HG03460 (cell line): ENCODE data around the gene PALB2.
A peak's percentile ranks its signal among the peaks of the same experiment; 100 is the strongest.
"Not testable (repeated sequence)": the region's sequence is repeated elsewhere in the genome, so short reads cannot be mapped to it uniquely, and the experiment has no call there.

ENCODE experiments used
- ATAC-seq: cut with Tn5 transposase; IDR thresholded peaks from one replicate; pipeline ENCODE4 v1.9.1; 2021; ENCODE audit not compliant: unreplicated experiment

The PALB2 gene

DNA sequence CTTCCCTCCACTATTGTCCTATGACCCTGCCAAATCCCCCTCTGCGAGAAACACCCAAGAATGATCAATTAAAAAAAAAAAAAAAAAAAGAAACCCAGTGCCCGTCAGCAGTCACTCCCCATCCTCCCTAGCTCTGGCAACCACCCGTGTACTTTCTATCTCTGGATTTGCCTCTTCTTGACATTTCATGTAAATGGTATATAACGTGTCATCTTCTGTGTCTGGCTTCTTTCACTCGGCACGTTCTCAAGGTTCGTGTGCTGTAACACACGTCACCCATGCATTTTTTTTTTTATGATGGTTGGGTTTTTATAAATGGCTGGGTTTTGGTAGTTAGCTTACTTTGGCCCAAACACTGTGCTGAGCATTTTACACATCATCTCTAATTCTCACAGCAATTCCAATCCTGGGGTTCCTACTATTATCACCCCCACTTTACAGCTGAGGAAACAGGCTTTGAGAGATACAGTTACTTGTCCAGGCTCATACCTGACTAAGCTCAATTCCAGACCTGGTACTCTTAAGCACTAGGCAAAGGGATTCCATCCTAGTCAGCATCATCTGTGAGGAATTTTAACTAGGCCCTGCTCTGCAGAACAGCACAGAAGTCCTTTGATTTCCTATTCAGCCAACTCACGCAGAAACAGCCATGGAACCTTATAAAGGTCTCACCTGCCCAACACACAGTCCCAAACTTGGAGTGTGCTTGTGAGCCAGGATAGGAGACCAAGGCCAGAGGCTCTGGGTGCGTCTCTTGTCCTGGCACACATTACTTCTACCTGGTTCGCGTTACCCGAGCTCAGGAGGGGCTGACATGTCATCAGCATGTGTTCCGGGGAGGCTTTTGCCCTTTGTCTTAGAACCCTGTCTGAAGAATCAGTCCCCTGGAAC, 56.7 kb downstream of the PALB2 start:
- no peak for ATAC-seq

- not testable (repeated sequence) for ATAC-seq
Measured at GRCh38 chr16:23583271-23583670, 57.8 kb downstream of the PALB2 start.

- ATAC-seq = no peak
Measured at GRCh38 chr16:23581764-23582163, 59.3 kb downstream of the PALB2 start.

GRCh38 chr16:23580391-23580790, 60.7 kb downstream of the PALB2 start:
- no peak for ATAC-seq

GRCh38 chr16:23579371-23579770, 61.7 kb downstream of the PALB2 start:
- ATAC-seq = no peak

- ATAC-seq = no peak
Measured at GRCh38 chr16:23578101-23578830, 62.8 kb downstream of the PALB2 start.

GRCh38 chr16:23577493-23577892, 63.6 kb downstream of the PALB2 start:
- no peak for ATAC-seq

- no peak for ATAC-seq
Measured at GRCh38 chr16:23575834-23576233, 65.3 kb downstream of the PALB2 start.

DNA sequence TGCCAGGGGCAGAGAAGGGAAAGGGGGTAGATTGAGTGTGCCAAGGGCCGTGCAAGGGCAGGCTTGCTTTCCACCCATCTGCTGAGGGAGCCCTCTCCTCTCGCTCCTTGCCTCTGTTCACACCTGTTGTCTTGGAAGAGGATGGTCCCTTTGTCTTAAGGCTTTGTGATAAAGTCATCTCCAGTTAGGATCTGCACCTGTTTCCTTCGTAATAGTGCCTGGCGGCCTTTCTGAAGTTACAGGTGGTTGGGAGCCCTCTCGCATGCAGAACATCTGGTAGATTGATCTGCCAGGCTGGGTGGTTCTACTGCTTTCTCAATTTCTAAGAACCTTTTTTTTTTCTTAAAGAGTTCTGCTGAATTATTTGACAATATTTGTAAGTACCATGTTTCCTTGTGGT, 67.3 kb downstream of the PALB2 start:
- no peak for ATAC-seq

GRCh38 chr16:23572394-23572793, 68.7 kb downstream of the PALB2 start:
- no peak for ATAC-seq

DNA sequence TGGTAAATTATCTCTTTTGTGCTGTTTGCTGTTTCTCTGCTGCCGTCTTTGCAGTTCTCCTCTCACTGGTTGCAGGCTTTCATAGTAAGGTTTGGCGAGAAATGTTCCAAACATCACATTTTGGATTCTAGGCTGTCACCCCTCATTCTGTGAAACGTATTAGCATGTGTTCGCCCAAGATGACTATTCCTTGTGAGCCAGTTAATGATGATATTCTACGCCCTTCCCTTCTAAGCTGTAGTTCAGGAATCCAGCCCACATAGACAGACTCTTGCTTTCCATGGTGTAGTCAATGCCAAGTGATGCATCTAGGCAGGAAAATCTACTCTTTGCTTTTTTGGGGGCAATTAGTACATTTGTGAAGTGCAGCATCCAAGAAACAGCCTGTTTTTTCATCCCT, 69.2 kb downstream of the PALB2 start:
- no peak for ATAC-seq

DNA sequence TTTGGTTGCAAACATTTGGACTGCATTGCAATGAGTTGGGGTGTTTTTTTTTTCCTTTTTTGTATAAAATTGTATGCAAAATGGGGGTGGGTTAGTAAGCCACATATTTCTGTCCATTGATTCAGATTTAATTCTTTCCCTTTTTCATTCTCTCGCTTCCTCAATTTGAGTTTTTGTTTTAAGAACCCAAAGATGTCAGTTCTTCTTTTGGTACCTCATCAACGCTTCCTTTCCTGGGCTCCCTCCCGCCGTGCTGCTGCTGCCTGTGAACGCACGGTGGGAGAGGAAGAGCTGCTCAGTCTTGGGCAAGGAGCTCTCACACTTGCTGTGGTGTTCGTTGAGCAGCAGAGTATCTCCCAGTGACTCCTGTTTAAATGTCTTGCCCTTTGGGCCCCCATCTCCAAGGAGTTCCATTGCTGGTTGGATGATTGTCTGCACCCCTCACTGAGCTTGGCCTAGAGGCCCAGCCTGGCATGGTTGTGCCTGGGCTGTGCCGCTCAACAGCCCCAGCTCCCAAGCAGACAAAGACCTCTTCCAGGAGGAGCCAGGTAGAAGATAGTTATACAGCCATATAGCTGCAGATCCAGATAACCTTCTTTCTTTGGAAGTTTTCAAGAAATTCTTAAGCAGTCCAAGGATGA, 70.0 kb downstream of the PALB2 start:
- no peak for ATAC-seq

DNA sequence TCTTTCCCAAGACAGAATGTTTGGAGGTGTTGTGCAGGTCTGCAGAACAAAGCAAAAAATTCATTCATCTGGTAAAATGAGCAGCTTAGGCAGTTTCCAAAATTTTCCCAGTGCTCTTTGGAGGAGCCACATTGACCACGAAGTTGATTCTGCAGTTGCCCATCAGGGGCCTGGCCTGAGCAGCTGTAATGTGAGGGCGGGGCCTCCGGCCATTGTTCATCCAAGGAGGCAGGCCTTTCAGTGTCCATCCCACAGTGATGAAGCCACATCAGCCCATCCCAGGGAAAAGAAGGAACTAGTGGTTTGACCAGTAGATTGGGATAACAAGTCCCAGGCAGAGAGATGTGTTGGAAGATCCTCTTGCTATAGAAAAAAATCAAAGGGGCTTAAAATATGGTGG, 73.5 kb downstream of the PALB2 start:
- ATAC-seq = no peak

DNA sequence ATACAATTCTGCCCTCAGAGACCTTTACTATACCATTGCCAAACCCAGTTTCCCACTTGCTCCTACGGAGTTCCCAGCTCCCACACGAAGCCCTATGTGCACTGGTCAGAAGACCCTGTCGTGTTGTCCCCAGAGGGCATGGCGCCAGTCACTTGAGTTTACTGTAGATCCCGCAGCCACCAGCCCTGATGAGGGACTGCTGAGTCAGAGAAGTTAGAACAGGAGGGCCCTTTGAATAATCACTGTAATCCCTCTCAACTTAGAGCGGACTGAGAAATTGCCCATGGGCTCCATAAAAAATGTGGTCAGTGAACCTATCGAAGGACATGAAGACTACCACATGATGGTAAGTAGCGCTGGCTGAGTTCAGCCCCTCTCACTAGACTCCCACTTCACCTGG, 74.4 kb downstream of the PALB2 start:
- no peak for ATAC-seq

GRCh38 chr16:23564575-23565363, 76.3 kb downstream of the PALB2 start:
- no peak for ATAC-seq

GRCh38 chr16:23563186-23563585, 77.9 kb downstream of the PALB2 start:
- no peak for ATAC-seq

DNA sequence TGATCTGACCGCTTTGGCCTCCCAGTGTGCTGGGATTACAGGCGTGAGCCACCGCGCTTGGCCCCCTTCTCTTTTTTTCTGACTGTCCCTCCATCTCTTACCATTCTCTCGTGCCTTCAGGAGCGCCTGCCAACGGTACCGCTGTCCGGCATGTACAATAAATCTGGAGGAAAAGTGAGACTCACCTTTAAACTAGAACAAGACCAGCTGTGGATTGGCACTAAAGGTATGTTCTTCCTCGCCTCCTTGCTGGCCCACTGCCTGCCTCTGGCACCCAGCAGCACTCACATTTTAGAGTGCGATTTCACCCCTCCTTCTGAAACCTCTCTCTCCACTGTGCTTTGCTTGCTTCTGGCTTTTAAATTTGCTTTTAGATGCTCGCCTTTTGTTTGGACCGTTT, 78.6 kb downstream of the PALB2 start:
- no peak for ATAC-seq

- no peak for ATAC-seq
Measured at GRCh38 chr16:23561586-23561985, 79.5 kb downstream of the PALB2 start.

DNA sequence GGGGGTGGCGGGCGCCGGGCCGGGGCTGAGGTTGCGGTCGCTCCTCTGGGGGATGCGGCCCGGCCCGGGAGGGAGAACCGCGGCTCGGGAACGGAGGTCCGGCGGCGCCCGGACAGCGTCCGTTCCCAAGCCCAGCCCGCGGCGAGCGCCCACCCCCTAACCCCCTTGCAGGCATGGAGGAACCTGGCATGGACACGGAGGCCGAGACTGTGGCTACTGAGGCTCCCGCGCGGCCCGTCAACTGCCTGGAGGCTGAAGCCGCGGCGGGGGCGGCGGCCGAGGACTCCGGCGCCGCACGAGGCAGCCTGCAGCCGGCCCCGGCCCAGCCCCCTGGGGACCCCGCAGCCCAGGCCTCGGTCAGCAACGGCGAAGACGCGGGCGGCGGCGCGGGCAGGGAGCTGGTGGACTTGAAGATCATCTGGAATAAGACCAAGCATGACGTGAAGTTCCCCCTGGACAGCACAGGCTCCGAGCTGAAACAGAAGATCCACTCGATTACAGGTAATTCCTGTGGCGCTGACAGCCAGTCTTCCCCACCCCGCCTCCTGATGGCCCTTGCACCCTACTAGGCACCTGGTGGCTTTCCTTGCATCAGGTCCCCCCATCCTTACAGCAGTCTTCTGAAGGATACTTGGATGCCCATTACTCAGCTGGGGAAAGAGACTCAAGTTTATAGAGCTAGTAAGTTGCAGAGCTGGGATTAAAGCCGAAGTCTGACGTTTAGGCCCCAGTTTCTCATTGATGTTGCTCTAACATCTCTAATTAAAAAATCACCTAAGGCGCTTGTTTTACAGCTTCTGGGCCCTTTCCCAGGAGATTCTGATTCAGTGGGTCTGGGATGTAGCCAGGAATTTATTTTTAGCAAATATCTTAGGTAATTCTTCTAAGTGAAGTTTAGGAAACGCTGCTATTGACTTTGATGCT, 83.1 kb downstream of the PALB2 start:
- ATAC-seq = peak; percentile 3
